Esophagus (tissue), 2 donors: ENCODE measurements around the gene ABCA5. TPM values are rescaled to one million over a fixed set of nuclear protein-coding genes. Genes with fewer than 3 reads are reported as not detected.

ENCODE experiments used
- H3K27ac ChIP-seq, 2 donors: one replicate each; pipeline ENCODE4 v1.5.1; 2013; ENCODE audit warnings: low read depth in 2 of 2, mild to moderate bottlenecking in 2 of 2, inconsistent platforms in 1 of 2, low read length in 1 of 2, moderate library complexity in 1 of 2
- H3K27me3 ChIP-seq, 2 donors: one replicate each; pipeline ENCODE4 v1.6.1; 2013; ENCODE audit warnings: low read length in 2 of 2, control low read depth in 1 of 2, mild to moderate bottlenecking in 1 of 2; ENCODE audit not compliant: insufficient read depth in 2 of 2, control insufficient read depth in 1 of 2
- H3K36me3 ChIP-seq, 2 donors: one replicate each; pipeline ENCODE4 v1.6.1; 2013; ENCODE audit warnings: low read length in 1 of 2; ENCODE audit not compliant: control insufficient read depth in 2 of 2, insufficient read depth in 2 of 2
- H3K4me1 ChIP-seq, 2 donors: one replicate each; pipeline ENCODE4 v1.6.1; 2013; ENCODE audit warnings: low read length in 1 of 2; ENCODE audit not compliant: control insufficient read depth in 2 of 2, insufficient read depth in 2 of 2
- H3K4me3 ChIP-seq, 2 donors: one replicate each; pipeline ENCODE4 v1.5.1; 2013; ENCODE audit warnings: low read length in 2 of 2, mild to moderate bottlenecking in 2 of 2, low read depth in 1 of 2, moderate library complexity in 1 of 2
- H3K9me3 ChIP-seq, 2 donors: one replicate each; pipeline ENCODE4 v1.6.1; 2013; ENCODE audit warnings: mild to moderate bottlenecking in 2 of 2, low read depth in 1 of 2, low read length in 1 of 2, moderate library complexity in 1 of 2; ENCODE audit not compliant: control insufficient read depth in 2 of 2, insufficient read depth in 1 of 2
- WGBS, 2 donors: extraction: QIAGEN DNeasy Blood & Tissue Kit; methylation state at CpG; one replicate each; pipeline ENCODE4 v1.1.7; 2013; 5-methylcytosine and 5-hydroxymethylcytosine counted together
- polyA plus RNA-seq, 2 donors: library from polyadenylated mRNA; stranded (reverse); fragments of 200-250 nt; gene quantifications; one replicate each; pipeline ENCODE4 v1.2.3, GENCODE V29; 2013
- donor health status: healthy with polysubstance abuse.
- donor health status: Bipolar disorder and iron deficiency.

ABCA5 gene
- polyA plus RNA-seq, 2 donors = 11.5 to 39.4 TPM

GRCh38 chr17:69271023-69271422 is 55.9 kb downstream of the ABCA5 start:
- no peaks in the 10 kb centered on the region for H3K9me3 ChIP-seq
- WGBS, 2 donors = 77 to 80% methylated on average over 7 of the region's 7 CpGs
- H3K4me3 ChIP-seq = no peak overlapping the region
- peaks cover 0 to 3% of the 10 kb centered on the region in 2 donors for H3K36me3 ChIP-seq
- no peak overlapping the region for H3K27ac ChIP-seq
- no peaks in the 10 kb centered on the region for H3K4me1 ChIP-seq
- H3K27me3 ChIP-seq = no peaks in the 10 kb centered on the region

GRCh38 chr17:69269131-69269998 is 57.6 kb downstream of the ABCA5 start:
- Histone ChIP-seq H3K4me3 (no peak overlapping the region), H3K27ac (no peak overlapping the region), H3K4me1 (no peaks in the 10 kb centered on the region), H3K36me3 (peaks cover 0 to 3% of the 10 kb centered on the region in 2 donors), H3K9me3 (no peaks in the 10 kb centered on the region), H3K27me3 (no peaks in the 10 kb centered on the region)
- WGBS, 2 donors = 72 to 75% methylated on average over 6 of the region's 6 CpGs

- H3K27me3 ChIP-seq = no peaks in the 10 kb centered on the region
- H3K36me3 ChIP-seq = peaks cover 0 to 3% of the 10 kb centered on the region in 2 donors
- no peak overlapping the region for H3K4me3 ChIP-seq
- 87 to 92% methylated on average over 5 of the region's 5 CpGs for WGBS, 2 donors
- no peaks in the 10 kb centered on the region for H3K4me1 ChIP-seq
- H3K27ac ChIP-seq = no peak overlapping the region
- H3K9me3 ChIP-seq = no peaks in the 10 kb centered on the region
Observed at GRCh38 chr17:69268543-69269014, 58.4 kb downstream of the ABCA5 start.

GRCh38 chr17:69267219-69267618 is 59.7 kb downstream of the ABCA5 start:
- WGBS, 2 donors = 66 to 69% methylated on average over 3 of the region's 3 CpGs
- Histone ChIP-seq H3K27me3 (no peaks in the 10 kb centered on the region), H3K9me3 (no peaks in the 10 kb centered on the region), H3K4me3 (no peak overlapping the region), H3K36me3 (peaks cover 0 to 3% of the 10 kb centered on the region in 2 donors), H3K4me1 (no peaks in the 10 kb centered on the region), H3K27ac (no peak overlapping the region)

- no peaks in the 10 kb centered on the region for H3K9me3 ChIP-seq
- no peaks in the 10 kb centered on the region for H3K36me3 ChIP-seq
- WGBS, 2 donors = 93 to 97% methylated on average over 1 of the region's 1 CpG
- H3K4me1 ChIP-seq = no peaks in the 10 kb centered on the region
- H3K27me3 ChIP-seq = no peaks in the 10 kb centered on the region
- no peak overlapping the region for H3K27ac ChIP-seq
- no peak overlapping the region for H3K4me3 ChIP-seq
Observed at GRCh38 chr17:69265873-69266272, 61.1 kb downstream of the ABCA5 start.

- H3K4me3 ChIP-seq = no peak overlapping the region
- no peaks in the 10 kb centered on the region for H3K9me3 ChIP-seq
- H3K4me1 ChIP-seq = no peaks in the 10 kb centered on the region
- H3K36me3 ChIP-seq = no peaks in the 10 kb centered on the region
- H3K27me3 ChIP-seq = no peaks in the 10 kb centered on the region
- no peak overlapping the region for H3K27ac ChIP-seq
- WGBS, 2 donors = 79 to 80% methylated on average over 1 of the region's 1 CpG
Observed at GRCh38 chr17:69254187-69254586, 72.7 kb downstream of the ABCA5 start.

- H3K9me3 ChIP-seq = no peaks in the 10 kb centered on the region
- H3K36me3 ChIP-seq = no peaks in the 10 kb centered on the region
- H3K4me1 ChIP-seq = no peaks in the 10 kb centered on the region
- no peaks in the 10 kb centered on the region for H3K27me3 ChIP-seq
- no peak overlapping the region for H3K4me3 ChIP-seq
- 86 to 91% methylated on average over 4 of the region's 4 CpGs for WGBS, 2 donors
- H3K27ac ChIP-seq = no peak overlapping the region
Observed at GRCh38 chr17:69250641-69251040, 76.3 kb downstream of the ABCA5 start.

- Histone ChIP-seq H3K4me3 (no peak overlapping the region), H3K36me3 (no peaks in the 10 kb centered on the region), H3K27me3 (no peaks in the 10 kb centered on the region), H3K9me3 (no peaks in the 10 kb centered on the region), H3K4me1 (no peaks in the 10 kb centered on the region), H3K27ac (no peak overlapping the region)
- 64 to 68% methylated on average over 4 of the region's 4 CpGs for WGBS, 2 donors
Observed at GRCh38 chr17:69246726-69247375, 80.1 kb downstream of the ABCA5 start.

- H3K4me1 ChIP-seq = no peaks in the 10 kb centered on the region
- WGBS, 2 donors = 65 to 72% methylated on average over 1 of the region's 1 CpG
- no peaks in the 10 kb centered on the region for H3K9me3 ChIP-seq
- no peak overlapping the region for H3K4me3 ChIP-seq
- H3K27ac ChIP-seq = no peak overlapping the region
- peaks cover 0 to 2% of the 10 kb centered on the region in 2 donors for H3K36me3 ChIP-seq
- no peaks in the 10 kb centered on the region for H3K27me3 ChIP-seq
Observed at GRCh38 chr17:69246202-69246601, 80.7 kb downstream of the ABCA5 start.
